HUES6 (cell line): ENCODE data around the gene CMIP.

Source experiments
- H3K27ac ChIP-seq: 2 replicates; pipeline ENCODE4 v1.7.0; 2013; ENCODE audit warnings: low read depth, mild to moderate bottlenecking, low read length, inconsistent platforms
- H3K27me3 ChIP-seq: 2 replicates; pipeline ENCODE4 v1.6.1; 2013; ENCODE audit warnings: low read length; ENCODE audit not compliant: control insufficient read depth, insufficient read depth
- H3K36me3 ChIP-seq: 2 replicates; pipeline ENCODE4 v1.6.1; 2013; ENCODE audit warnings: low read length; ENCODE audit not compliant: control insufficient read depth, insufficient read depth
- H3K4me1 ChIP-seq: 2 replicates; pipeline ENCODE4 v1.6.1; 2013; ENCODE audit warnings: low read length; ENCODE audit not compliant: control insufficient read depth, insufficient read depth
- H3K4me3 ChIP-seq: 2 replicates; pipeline ENCODE4 v1.5.1; 2013; ENCODE audit warnings: low read depth, low read length
- H3K9ac ChIP-seq: one replicate; pipeline ENCODE4 v1.6.1; 2013; ENCODE audit warnings: mild to moderate bottlenecking, low read length
- H3K9me3 ChIP-seq: 2 replicates; pipeline ENCODE4 v1.6.1; 2013; ENCODE audit warnings: low read depth, low read length; ENCODE audit not compliant: control insufficient read depth, insufficient read depth

Gene CMIP

GRCh38 chr16:81543571-81543970 lies 99.0 kb downstream of the CMIP start:
- Histone ChIP-seq H3K27ac (no peak overlapping the region), H3K9me3 (no peaks in the 10 kb centered on the region), H3K4me1 (peaks cover 26% of the 10 kb centered on the region), H3K36me3 (no peaks in the 10 kb centered on the region), H3K27me3 (no peaks in the 10 kb centered on the region), H3K4me3 (no peak overlapping the region), H3K9ac (no peak overlapping the region)

GRCh38 chr16:81544261-81544660 lies 99.7 kb downstream of the CMIP start:
- Histone ChIP-seq H3K4me3 (no peak overlapping the region), H3K27me3 (no peaks in the 10 kb centered on the region), H3K4me1 (peaks cover 21% of the 10 kb centered on the region; the same call in 1 of the 2 replicates), H3K36me3 (no peaks in the 10 kb centered on the region), H3K27ac (no peak overlapping the region), H3K9me3 (no peaks in the 10 kb centered on the region), H3K9ac (no peak overlapping the region)

GRCh38 chr16:81544700-81545271 lies 100.2 kb downstream of the CMIP start:
- no peak overlapping the region for H3K4me3 ChIP-seq
- no peaks in the 10 kb centered on the region for H3K27me3 ChIP-seq
- no peaks in the 10 kb centered on the region for H3K36me3 ChIP-seq
- H3K4me1 ChIP-seq, result peaks cover 17% of the 10 kb centered on the region; the same call in 1 of the 2 replicates
- no peak overlapping the region for H3K27ac ChIP-seq
- no peaks in the 10 kb centered on the region for H3K9me3 ChIP-seq
- no peak overlapping the region for H3K9ac ChIP-seq

GRCh38 chr16:81545470-81546250 lies 101.1 kb downstream of the CMIP start:
- Histone ChIP-seq H3K4me3 (no peak overlapping the region), H3K9me3 (no peaks in the 10 kb centered on the region), H3K9ac (no peak overlapping the region), H3K27ac (no peak overlapping the region), H3K36me3 (no peaks in the 10 kb centered on the region), H3K4me1 (peaks cover 17% of the 10 kb centered on the region; the same call in 1 of the 2 replicates), H3K27me3 (no peaks in the 10 kb centered on the region)

- Histone ChIP-seq H3K4me1 (peaks cover 23% of the 10 kb centered on the region; the same call in 1 of the 2 replicates), H3K36me3 (no peaks in the 10 kb centered on the region), H3K27ac (no peak overlapping the region), H3K27me3 (no peaks in the 10 kb centered on the region), H3K9ac (no peak overlapping the region), H3K4me3 (no peak overlapping the region), H3K9me3 (no peaks in the 10 kb centered on the region)
Measured at GRCh38 chr16:81546781-81547180, 102.2 kb downstream of the CMIP start.

- Histone ChIP-seq H3K9me3 (no peaks in the 10 kb centered on the region), H3K27me3 (no peaks in the 10 kb centered on the region), H3K36me3 (no peaks in the 10 kb centered on the region), H3K27ac (no peak overlapping the region), H3K4me1 (peaks cover 23% of the 10 kb centered on the region; the same call in 1 of the 2 replicates), H3K4me3 (no peak overlapping the region), H3K9ac (no peak overlapping the region)
Measured at GRCh38 chr16:81547194-81547938, 102.8 kb downstream of the CMIP start.

- H3K4me1 ChIP-seq, result peaks cover 26% of the 10 kb centered on the region; the same call in 1 of the 2 replicates
- no peaks in the 10 kb centered on the region for H3K27me3 ChIP-seq
- no peaks in the 10 kb centered on the region for H3K36me3 ChIP-seq
- no peaks in the 10 kb centered on the region for H3K9me3 ChIP-seq
- H3K9ac ChIP-seq, result no peak overlapping the region
- H3K4me3 ChIP-seq, result no peak overlapping the region
- no peak overlapping the region for H3K27ac ChIP-seq
Measured at GRCh38 chr16:81547939-81548216, 103.3 kb downstream of the CMIP start.

GRCh38 chr16:81548551-81548875 lies 103.9 kb downstream of the CMIP start:
- Histone ChIP-seq H3K4me1 (peaks cover 33% of the 10 kb centered on the region; the same call in 1 of the 2 replicates), H3K27me3 (no peaks in the 10 kb centered on the region), H3K4me3 (no peak overlapping the region), H3K9ac (no peak overlapping the region), H3K9me3 (no peaks in the 10 kb centered on the region), H3K27ac (no peak overlapping the region), H3K36me3 (no peaks in the 10 kb centered on the region)

GRCh38 chr16:81548876-81549546 lies 104.4 kb downstream of the CMIP start:
- no peaks in the 10 kb centered on the region for H3K27me3 ChIP-seq
- H3K9ac ChIP-seq, result no peak overlapping the region
- H3K27ac ChIP-seq, result no peak overlapping the region
- H3K4me3 ChIP-seq, result no peak overlapping the region
- no peaks in the 10 kb centered on the region for H3K36me3 ChIP-seq
- H3K4me1 ChIP-seq, result peaks cover 34% of the 10 kb centered on the region; the same call in 1 of the 2 replicates
- H3K9me3 ChIP-seq, result no peaks in the 10 kb centered on the region

- H3K27me3 ChIP-seq, result no peaks in the 10 kb centered on the region
- H3K27ac ChIP-seq, result no peak overlapping the region
- H3K9ac ChIP-seq, result no peak overlapping the region
- H3K36me3 ChIP-seq, result no peaks in the 10 kb centered on the region
- no peaks in the 10 kb centered on the region for H3K9me3 ChIP-seq
- peaks cover 31% of the 10 kb centered on the region; the same call in 1 of the 2 replicates for H3K4me1 ChIP-seq
- no peak overlapping the region for H3K4me3 ChIP-seq
Measured at GRCh38 chr16:81549547-81550431, 105.2 kb downstream of the CMIP start.
